ENCODE data around the gene FRMD4A. TPM values are rescaled to one million over a fixed set of nuclear protein-coding genes. Genes with fewer than 3 reads are reported as not detected.
"Not testable (repeated sequence)": the region's sequence is repeated elsewhere in the genome, so short reads cannot be mapped to it uniquely, and the experiment has no call there.

Gene FRMD4A
- total RNA-seq, 1 donor from 2014 or later = 9.6 TPM

- no peak for ATAC-seq
These were observed 184.7 kb downstream of the FRMD4A start for GRCh38 chr10:14146025-14146424.

DNA sequence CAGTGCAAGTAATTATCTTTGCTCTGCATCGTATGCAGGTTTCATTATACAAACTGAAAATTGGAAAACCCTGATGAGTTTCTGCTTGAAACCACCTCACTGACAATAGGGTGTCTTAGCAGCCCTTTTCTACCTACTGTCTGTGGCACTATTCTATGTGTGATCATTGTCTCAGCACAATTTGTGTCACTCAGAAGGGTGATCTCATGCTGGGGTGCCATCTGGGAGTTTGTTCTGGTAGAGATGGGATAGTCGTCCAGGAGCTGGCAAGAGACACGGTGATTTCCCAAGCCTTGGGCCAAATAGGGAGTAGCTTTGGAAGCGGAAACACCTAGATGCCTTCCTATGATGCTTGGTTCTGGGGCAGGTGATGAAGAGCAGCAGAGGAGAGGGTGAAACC, 186.3 kb downstream of the FRMD4A start:
- ATAC-seq = no peak

DNA sequence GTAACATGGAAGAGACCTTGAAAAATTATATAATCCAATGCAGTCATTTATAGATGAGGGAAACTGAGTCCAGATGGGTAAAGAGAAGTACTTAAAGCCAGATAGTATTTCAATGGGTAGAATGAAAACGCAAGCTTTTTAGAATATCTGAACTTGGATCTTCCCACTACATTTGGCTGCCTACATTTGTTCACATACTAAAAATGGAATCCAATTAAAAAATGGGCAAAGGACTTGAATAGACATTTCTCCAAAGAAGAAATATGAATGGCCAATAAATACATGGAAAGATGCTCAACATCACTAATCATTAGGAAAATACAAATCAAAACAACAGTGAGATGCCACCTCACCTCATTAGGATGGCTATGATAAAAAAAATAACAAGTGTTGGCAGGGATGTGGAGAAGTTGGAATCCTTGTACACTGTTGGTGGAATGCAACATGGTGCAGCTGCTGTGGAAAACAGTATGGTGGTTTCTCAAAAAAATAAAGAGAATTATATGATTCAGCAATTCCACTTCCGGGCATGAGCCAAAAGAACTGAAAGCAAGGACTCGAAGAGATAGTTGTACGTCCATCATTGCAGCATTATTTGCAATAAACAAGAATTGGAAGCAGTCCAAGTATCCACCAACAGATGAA, 188.0 kb downstream of the FRMD4A start:
- ATAC-seq = no peak

- ATAC-seq = no peak
These were observed 189.4 kb downstream of the FRMD4A start for GRCh38 chr10:14141283-14141682.

DNA sequence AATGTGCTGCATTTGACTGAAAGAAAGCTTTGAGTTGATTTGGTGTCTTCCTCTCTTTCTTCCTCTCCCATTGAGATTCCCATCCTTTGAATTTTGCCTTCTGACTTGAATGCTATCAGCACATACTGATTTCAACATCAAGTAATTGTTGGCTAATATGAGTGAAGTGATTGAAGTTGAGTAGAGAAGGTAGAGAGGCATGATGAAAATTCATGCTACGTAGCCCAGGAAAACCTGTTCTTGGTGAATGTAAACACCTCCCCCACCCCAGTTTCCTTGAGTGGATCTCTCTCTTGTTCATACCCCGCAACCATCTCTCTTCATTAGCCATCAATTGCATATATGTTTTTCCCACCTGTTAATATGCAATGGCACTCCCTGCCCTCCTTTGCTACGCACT, 193.3 kb downstream of the FRMD4A start:
- ATAC-seq = no peak

- not testable (repeated sequence) for ATAC-seq
These were observed 195.5 kb downstream of the FRMD4A start for GRCh38 chr10:14135196-14135595.

- ATAC-seq = no peak
These were observed 196.4 kb downstream of the FRMD4A start for GRCh38 chr10:14134275-14134674.

DNA sequence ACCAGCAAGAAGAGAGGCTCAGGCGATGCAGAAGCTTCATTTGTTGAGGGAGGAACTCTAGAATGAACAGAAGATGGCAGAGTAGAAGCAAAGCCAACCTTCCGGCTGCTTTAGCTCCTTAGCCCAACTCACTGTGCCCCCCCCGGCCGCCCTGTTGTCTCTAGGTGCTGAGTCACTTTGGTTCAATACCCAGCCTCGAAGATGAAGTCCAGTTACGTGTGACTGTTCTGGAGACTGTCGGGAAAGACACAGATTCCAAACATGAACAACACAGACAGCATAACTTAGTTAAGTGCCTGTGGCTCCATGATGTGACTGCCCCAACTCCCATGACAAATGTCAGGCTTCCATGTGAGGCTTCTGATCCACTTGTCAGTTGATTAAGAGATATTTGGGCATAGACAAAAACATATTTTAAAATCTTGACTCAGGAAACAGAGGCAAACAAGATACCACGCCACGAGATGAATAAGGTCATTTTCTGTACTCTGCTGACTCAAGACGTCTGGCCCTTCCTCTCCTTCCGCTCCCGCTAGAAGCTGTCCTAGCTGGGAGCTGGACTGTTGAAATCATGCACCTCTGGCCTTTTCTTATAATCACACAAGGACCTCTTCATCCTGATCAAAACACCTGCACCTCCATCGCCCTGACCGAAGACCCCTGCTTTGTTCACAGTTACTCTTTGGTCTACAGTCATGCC, 199.3 kb downstream of the FRMD4A start:
- no peak for ATAC-seq

- no peak for ATAC-seq
These were observed 201.0 kb downstream of the FRMD4A start for GRCh38 chr10:14129770-14130169.

GRCh38 chr10:14128519-14128918, 202.2 kb downstream of the FRMD4A start:
- ATAC-seq = no peak

GRCh38 chr10:14126697-14127440, 203.9 kb downstream of the FRMD4A start:
- ATAC-seq = no peak

GRCh38 chr10:14125564-14125963, 205.2 kb downstream of the FRMD4A start:
- ATAC-seq = no peak

GRCh38 chr10:14124941-14125340, 205.8 kb downstream of the FRMD4A start:
- no peak for ATAC-seq

- ATAC-seq = no peak
These were observed 207.6 kb downstream of the FRMD4A start for GRCh38 chr10:14123139-14123538.

GRCh38 chr10:14120812-14121211, 209.9 kb downstream of the FRMD4A start:
- ATAC-seq = peak; percentile 91

GRCh38 chr10:14118953-14119352, 211.8 kb downstream of the FRMD4A start:
- peak; percentile 68 for ATAC-seq

DNA sequence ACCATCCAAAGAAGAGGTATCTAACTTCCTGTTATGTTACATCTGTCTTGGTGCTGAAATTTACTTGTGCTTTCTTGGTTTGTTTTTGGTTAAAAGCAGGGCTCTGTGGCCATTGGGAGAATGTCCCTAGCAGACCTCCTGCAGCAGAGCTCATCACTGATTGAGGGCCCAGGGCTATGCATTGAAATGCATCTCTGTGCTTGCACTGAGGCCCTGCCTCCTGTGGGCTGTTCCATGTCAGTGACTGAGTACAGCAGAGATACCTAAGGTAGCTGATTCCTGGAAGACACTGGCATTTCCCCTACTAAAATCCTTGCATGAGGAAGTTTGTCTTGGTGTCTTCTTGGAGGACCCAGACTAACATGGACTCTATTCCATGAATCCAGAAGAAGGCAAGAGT, 213.9 kb downstream of the FRMD4A start:
- ATAC-seq = no peak

DNA sequence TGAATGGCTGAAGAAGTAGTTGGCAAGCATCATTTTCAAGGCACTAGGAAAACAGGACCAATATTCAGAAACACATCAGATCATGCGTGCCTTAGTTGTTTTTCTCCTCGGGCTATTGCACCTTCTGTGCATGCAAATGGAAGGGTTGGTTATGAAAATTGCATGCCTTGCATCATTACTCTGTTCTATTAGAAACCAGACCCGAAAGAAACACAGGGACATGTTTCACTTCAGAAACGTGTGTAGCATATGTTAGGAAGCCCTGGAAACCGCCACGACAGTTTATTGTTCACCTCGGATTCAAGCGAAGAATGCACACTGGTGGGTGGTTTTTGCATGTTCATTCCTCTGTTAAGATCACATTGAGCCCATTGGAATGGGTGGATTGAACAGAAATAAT, 214.7 kb downstream of the FRMD4A start:
- ATAC-seq = no peak

GRCh38 chr10:14114791-14115190, 215.9 kb downstream of the FRMD4A start:
- ATAC-seq = no peak

- ATAC-seq = no peak
These were observed 218.7 kb downstream of the FRMD4A start for GRCh38 chr10:14112056-14112455.

GRCh38 chr10:14111208-14111607, 219.5 kb downstream of the FRMD4A start:
- no peak for ATAC-seq

GRCh38 chr10:14106828-14107227, 223.9 kb downstream of the FRMD4A start:
- ATAC-seq = no peak

DNA sequence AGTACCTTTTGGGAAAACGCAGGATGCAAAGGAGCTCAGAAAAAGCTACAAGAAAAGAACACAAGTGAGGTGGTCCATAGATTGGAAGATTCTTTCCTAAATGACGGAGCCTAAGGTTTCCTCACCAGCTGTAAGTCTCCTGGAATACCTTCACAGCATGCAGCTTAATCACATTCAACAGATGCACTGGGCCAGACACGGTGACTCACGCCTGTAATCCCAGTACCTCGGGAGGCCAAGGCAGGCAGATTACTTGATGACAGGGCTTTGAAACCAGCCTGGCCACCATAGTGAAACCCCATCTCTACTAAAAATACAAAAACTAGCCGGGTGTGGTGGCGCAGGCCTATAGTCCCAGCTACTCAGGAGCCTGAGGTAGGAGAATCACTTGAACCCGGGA, 228.7 kb downstream of the FRMD4A start:
- peak; percentile 59 for ATAC-seq

- no peak for ATAC-seq
These were observed 230.8 kb downstream of the FRMD4A start for GRCh38 chr10:14099885-14100284.
